ENCODE measurements around the gene AVPR2.

The AVPR2 gene

GRCh38 chrX:153903991-153904957 is at the start of gene AVPR2:
Gene AVPR2, plus strand, starts transcription at chrX:153904673. Its CDS starts 473 bp downstream, at chrX:153905146.
- no peak within 1 kb of the TSS for H3K4me3 ChIP-seq (ENCODE audit: control insufficient read depth, low read depth, low read length)
- no peak for TF ChIP-seq CTCF (IDR thresholded peaks at IDR 0.05; ENCODE audit: control insufficient read depth, insufficient read depth, low read depth, low read length, missing control alignments)
- DNase-seq (ENCODE audit: low read depth): no peak

- TF ChIP-seq CTCF (IDR thresholded peaks at IDR 0.05; ENCODE audit: control insufficient read depth, insufficient read depth, low read depth, low read length, missing control alignments): no peak
- H3K4me3 ChIP-seq (ENCODE audit: control insufficient read depth, low read depth, low read length): no peak overlapping the region
- DNase-seq (ENCODE audit: low read depth): no peak
Observed at GRCh38 chrX:153854702-153855101, 49.8 kb upstream of the AVPR2 start.

GRCh38 chrX:153857348-153857903 is 47.0 kb upstream of the AVPR2 start:
- no peak overlapping the region for H3K4me3 ChIP-seq (ENCODE audit: control insufficient read depth, low read depth, low read length)
- TF ChIP-seq CTCF (IDR thresholded peaks at IDR 0.05; ENCODE audit: control insufficient read depth, insufficient read depth, low read depth, low read length, missing control alignments): no peak
- no peak for DNase-seq (ENCODE audit: low read depth)

- H3K4me3 ChIP-seq (ENCODE audit: control insufficient read depth, low read depth, low read length): no peak overlapping the region
- no peak for TF ChIP-seq CTCF (IDR thresholded peaks at IDR 0.05; ENCODE audit: control insufficient read depth, insufficient read depth, low read depth, low read length, missing control alignments)
- DNase-seq (ENCODE audit: low read depth): no peak
Observed at GRCh38 chrX:153861151-153861550, 43.3 kb upstream of the AVPR2 start.

- no peak for DNase-seq (ENCODE audit: low read depth)
- H3K4me3 ChIP-seq (ENCODE audit: control insufficient read depth, low read depth, low read length): no peak overlapping the region
- TF ChIP-seq CTCF (IDR thresholded peaks at IDR 0.05; ENCODE audit: control insufficient read depth, insufficient read depth, low read depth, low read length, missing control alignments): no peak
Observed at GRCh38 chrX:153861733-153862310, 42.7 kb upstream of the AVPR2 start.

GRCh38 chrX:153862369-153863250 is 41.9 kb upstream of the AVPR2 start:
- TF ChIP-seq CTCF (IDR thresholded peaks at IDR 0.05; ENCODE audit: control insufficient read depth, insufficient read depth, low read depth, low read length, missing control alignments): no peak
- no peak for DNase-seq (ENCODE audit: low read depth)
- no peak overlapping the region for H3K4me3 ChIP-seq (ENCODE audit: control insufficient read depth, low read depth, low read length)
